DOHH2 (cell line): ENCODE data around the gene SMARCAL1.

ENCODE experiments used
- H3F3A ChIP-seq: fragments of 200-600 bp; sonication (generic), shearing (Covaris generic); 2 replicates; pipeline ENCODE4 v1.6.0; 2016; ENCODE audit warnings: antibody characterized with exemption, mild to moderate bottlenecking; ENCODE audit not compliant: control insufficient read depth, insufficient read depth
- H3K27ac ChIP-seq: fragments of 200-600 bp; sonication (generic); 2 replicates; pipeline ENCODE4 v1.5.1; 2014; ENCODE audit warnings: low read depth, mild to moderate bottlenecking, low read length, moderate library complexity
- H3K27me3 ChIP-seq: fragments of 200-600 bp; sonication (generic); 2 replicates; pipeline ENCODE4 v1.6.1; 2014; ENCODE audit warnings: mild to moderate bottlenecking, low read length, mixed read lengths; ENCODE audit not compliant: control insufficient read depth
- H3K36me3 ChIP-seq: fragments of 200-600 bp; sonication (generic); 2 replicates; pipeline ENCODE4 v1.6.1; 2014; ENCODE audit warnings: mild to moderate bottlenecking, low read length, moderate library complexity, mixed read lengths; ENCODE audit not compliant: control insufficient read depth
- H3K4me1 ChIP-seq: fragments of 200-600 bp; sonication (generic); 2 replicates; pipeline ENCODE4 v1.6.1; 2014; ENCODE audit warnings: mild to moderate bottlenecking, low read length, mixed read lengths; ENCODE audit not compliant: control insufficient read depth
- H3K4me2 ChIP-seq: fragments of 200-600 bp; sonication (generic); 2 replicates; pipeline ENCODE4 v1.6.0; 2014; ENCODE audit warnings: mild to moderate bottlenecking, low read length, moderate library complexity
- H3K4me3 ChIP-seq: fragments of 200-600 bp; sonication (generic); 2 replicates; pipeline ENCODE4 v1.5.1; 2014; ENCODE audit warnings: mild to moderate bottlenecking, low read length, mixed read lengths
- H3K79me2 ChIP-seq: fragments of 200-600 bp; sonication (generic); 2 replicates; pipeline ENCODE4 v1.6.1; 2014; ENCODE audit warnings: mild to moderate bottlenecking, low read length, mixed read lengths; ENCODE audit not compliant: control insufficient read depth
- H3K9me2 ChIP-seq: fragments of 200-600 bp; sonication (generic); replicated peaks from 2 replicates; pipeline ENCODE4 v1.6.1; 2014; ENCODE audit warnings: mild to moderate bottlenecking, low read length, mixed read lengths; ENCODE audit not compliant: control insufficient read depth
- H3K9me3 ChIP-seq: fragments of 200-600 bp; sonication (generic); 2 replicates; pipeline ENCODE4 v1.6.1; 2014; ENCODE audit warnings: antibody characterized with exemption, low read length, mixed read lengths; ENCODE audit not compliant: control insufficient read depth, insufficient read depth
- H4K20me1 ChIP-seq: fragments of 200-600 bp; sonication (generic); 2 replicates; pipeline ENCODE4 v1.6.0; 2014; ENCODE audit warnings: low read depth, mild to moderate bottlenecking, antibody characterized with exemption, low read length, moderate library complexity; ENCODE audit not compliant: control insufficient read depth, insufficient read depth
- CTCF ChIP-seq: fragments of 200-600 bp; sonication (generic); IDR thresholded peaks from one replicate; pipeline ENCODE4 v1.5.1; 2014; ENCODE audit warnings: antibody characterized with exemption, mild to moderate bottlenecking, low read depth, low read length; ENCODE audit not compliant: poor library complexity, severe bottlenecking
- EZH2phosphoT487 ChIP-seq: fragments of 200-600 bp; sonication (generic); IDR thresholded peaks from 2 replicates; pipeline ENCODE4 v1.6.1; 2017; ENCODE audit warnings: borderline replicate concordance, mild to moderate bottlenecking, antibody characterized with exemption, low read length, moderate library complexity, mixed read lengths

Gene SMARCAL1

GRCh38 chr2:216413882-216414281 lies 1.6 kb downstream of the SMARCAL1 start:
- Histone ChIP-seq H3K27me3 (no peaks in the 10 kb centered on the region; the same call in 1 of the 2 replicates), H3K9me2 (no peaks in the 10 kb centered on the region), H3K79me2 (peaks cover 12% of the 10 kb centered on the region), H3K4me1 (peaks cover 39% of the 10 kb centered on the region), H4K20me1 (no peaks in the 10 kb centered on the region), H3K27ac (no peak overlapping the region), H3K4me2 (peak overlapping the region; percentile 93; the same call in 1 of the 2 replicates), H3F3A (no peaks in the 10 kb centered on the region), H3K36me3 (peaks cover 28% of the 10 kb centered on the region), H3K4me3 (no peak overlapping the region), H3K9me3 (no peaks in the 10 kb centered on the region)
- TF ChIP-seq CTCF (no peak), EZH2phosphoT487 (no peak)

- peaks cover 39% of the 10 kb centered on the region for H3K4me1 ChIP-seq
These were observed 2.6 kb downstream of the SMARCAL1 start for GRCh38 chr2:216414772-216415319.

GRCh38 chr2:216415541-216415940 lies 3.3 kb downstream of the SMARCAL1 start:
- Histone ChIP-seq H3F3A (no peaks in the 10 kb centered on the region), H3K36me3 (peaks cover 32% of the 10 kb centered on the region), H3K4me3 (no peak overlapping the region), H3K27ac (no peak overlapping the region), H3K4me2 (no peak overlapping the region), H3K27me3 (no peaks in the 10 kb centered on the region), H3K4me1 (peaks cover 39% of the 10 kb centered on the region), H4K20me1 (no peaks in the 10 kb centered on the region), H3K9me3 (no peaks in the 10 kb centered on the region), H3K9me2 (no peaks in the 10 kb centered on the region), H3K79me2 (peaks cover 12% of the 10 kb centered on the region)
- TF ChIP-seq EZH2phosphoT487: no peak
- no peak for TF ChIP-seq CTCF

More at GRCh38 chr2:216414772-216415319, 2.6 kb downstream of the SMARCAL1 start:
- Histone ChIP-seq H3K27me3 (no peaks in the 10 kb centered on the region), H3K4me3 (no peak overlapping the region), H3K9me2 (no peaks in the 10 kb centered on the region), H3K79me2 (peaks cover 12% of the 10 kb centered on the region), H3F3A (no peaks in the 10 kb centered on the region), H3K9me3 (no peaks in the 10 kb centered on the region), H4K20me1 (no peaks in the 10 kb centered on the region), H3K36me3 (peaks cover 28% of the 10 kb centered on the region), H3K27ac (no peak overlapping the region), H3K4me2 (no peak overlapping the region)
- TF ChIP-seq EZH2phosphoT487 (no peak), CTCF (no peak)
